Measurements from ENCODE around the gene NDUFB2.
"Not testable (repeated sequence)": the region's sequence is repeated elsewhere in the genome, so short reads cannot be mapped to it uniquely, and the experiment has no call there.

GRCh38 chr7:140676956-140677355 is 19.6 kb upstream of the NDUFB2 start:
- TF ChIP-seq CTCF, POLR2A (IDR thresholded peaks at IDR 0.05): not testable (repeated sequence)

Data from Peyer's patch (tissue), 4 donors.